HG03064 (cell line): ENCODE measurements around the gene RCAN3.

Experiments used
- ATAC-seq: cut with Tn5 transposase; IDR thresholded peaks from one replicate; pipeline ENCODE4 v1.9.1; 2021; ENCODE audit warnings: low read depth; ENCODE audit not compliant: unreplicated experiment

RCAN3 gene

DNA sequence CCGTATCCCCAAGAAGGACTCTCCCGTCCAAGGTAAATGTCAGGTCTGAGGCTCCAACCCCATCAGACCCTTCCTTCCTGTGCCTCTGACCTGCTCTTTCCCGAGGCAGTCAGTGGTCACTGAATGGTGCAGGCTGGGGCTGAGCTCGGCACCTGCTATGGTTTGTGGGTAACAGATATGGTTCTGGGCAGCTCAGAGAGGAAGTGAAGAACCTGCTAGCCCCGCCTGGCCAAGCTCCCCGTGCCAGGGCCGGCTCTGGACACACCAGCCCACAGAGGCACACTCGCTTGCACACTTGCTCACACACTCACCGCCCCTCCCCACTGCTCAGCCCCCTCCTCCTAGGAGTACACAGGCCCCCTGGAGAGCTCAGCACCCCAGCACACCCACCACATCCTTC lies 69.7 kb downstream of the RCAN3 start:
- no peak for ATAC-seq

DNA sequence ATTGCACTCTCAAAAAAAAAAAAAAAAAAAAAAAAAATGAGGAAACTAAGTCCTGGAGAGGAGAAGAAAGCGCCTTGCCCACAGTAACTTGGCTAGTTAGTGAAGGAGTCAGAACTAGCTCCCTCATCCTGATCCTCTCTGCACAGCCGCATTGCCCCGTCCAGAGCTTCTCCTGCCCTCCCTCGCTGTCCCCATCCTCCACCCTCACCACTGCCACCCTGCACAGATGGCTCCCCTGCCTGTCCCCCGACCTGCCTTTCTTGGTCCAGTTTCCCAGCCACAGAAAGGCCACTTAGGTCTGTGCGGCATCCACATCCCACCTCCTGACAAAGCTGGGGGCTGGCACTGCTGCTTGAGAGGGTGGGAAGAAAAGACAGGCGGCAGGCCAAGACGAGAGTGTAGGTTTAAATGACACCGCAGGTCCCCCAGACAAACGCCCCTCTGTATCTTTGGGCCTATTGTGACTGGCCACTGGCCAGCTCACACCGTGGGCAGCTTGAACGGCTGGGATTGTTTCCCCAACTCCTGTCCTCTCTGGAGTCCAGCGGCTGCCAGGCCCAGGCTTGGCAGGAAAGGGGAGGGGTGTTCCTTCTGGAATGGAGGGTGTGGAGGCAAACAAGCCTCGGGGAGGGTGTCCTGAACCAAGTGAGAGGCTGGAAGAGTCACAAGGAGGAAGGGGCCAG lies 73.4 kb downstream of the RCAN3 start:
- no peak for ATAC-seq

DNA sequence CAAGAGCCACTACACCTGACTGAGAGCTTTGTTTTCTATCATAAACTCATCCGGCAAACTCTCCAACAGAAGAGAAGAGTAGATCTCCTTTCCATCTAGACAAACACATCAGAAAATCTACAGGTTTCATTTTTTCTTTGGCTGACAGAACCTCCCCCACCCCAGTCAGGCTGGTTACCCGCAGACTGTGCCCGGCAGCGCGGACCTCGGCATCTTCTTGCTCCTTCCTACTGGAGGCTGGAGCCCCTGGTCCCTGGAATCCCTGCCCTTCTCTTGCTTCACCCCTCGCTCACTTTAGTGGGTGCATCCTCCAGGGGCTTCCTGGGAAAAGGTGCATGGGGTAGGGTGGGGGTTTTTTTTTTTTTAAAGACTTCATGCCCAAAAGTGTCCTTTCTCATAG lies 76.2 kb downstream of the RCAN3 start:
- ATAC-seq = no peak

DNA sequence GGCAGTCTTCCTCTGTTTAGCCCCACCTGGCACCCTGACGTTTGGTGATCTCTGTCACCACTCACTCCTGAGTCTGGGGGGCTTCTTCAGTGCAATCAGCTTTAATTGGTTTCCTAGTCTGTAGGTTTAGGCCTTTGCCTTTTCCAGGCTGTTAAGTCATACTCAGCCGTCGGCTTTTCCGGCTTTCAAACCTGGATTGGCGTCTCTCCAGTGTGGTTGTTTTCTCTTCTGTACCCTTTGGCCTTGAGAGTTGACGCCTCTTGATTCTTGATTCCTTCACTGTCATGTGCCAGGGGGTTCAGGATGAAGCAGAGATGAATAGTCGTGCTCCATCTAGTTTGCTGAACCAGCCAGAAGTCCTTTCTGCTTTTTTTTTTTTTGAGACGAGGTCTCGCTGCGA lies 78.1 kb downstream of the RCAN3 start:
- ATAC-seq = no peak

DNA sequence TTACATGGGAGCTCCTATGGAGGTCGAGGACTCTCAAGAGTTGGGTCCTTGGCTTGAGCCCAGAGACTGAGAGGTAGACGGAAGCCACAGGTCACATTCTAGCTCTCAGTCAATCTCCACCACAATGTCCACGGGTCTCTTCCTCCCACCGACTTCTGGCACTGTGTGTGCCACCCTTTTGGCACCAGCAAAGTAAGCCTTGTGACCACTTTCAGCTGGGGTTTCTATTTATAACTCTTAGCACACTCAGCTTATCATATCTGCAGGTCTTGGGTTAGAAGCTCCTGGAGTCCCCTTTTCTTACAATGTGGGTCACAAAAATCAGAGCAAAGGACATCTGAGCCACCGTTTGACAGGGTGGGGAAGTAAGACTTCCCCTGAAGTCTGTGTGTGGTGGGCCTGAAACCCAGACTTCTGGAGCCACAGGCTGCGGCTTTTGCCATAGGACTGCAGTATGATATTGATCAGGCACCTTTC lies 81.6 kb downstream of the RCAN3 start:
- ATAC-seq = no peak

DNA sequence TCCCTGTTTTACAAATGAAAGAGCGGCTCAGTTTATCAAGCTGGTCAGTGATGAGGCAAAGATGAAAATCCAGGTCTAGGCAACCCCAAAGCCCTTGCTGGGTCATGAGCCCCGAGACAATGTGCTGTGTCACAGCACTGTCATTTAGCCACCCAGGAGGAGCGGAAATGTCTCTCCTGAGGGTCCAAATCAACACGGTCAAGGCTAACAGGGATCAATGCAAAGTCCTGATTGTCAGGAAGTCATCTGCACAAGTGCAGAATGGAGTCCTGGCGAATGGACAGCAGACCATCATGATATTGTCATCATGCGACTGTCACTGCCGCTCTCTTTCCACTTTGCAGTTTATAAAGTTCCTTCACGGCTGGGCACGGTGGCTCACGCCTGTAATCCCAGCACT lies 83.5 kb downstream of the RCAN3 start:
- no peak for ATAC-seq

DNA sequence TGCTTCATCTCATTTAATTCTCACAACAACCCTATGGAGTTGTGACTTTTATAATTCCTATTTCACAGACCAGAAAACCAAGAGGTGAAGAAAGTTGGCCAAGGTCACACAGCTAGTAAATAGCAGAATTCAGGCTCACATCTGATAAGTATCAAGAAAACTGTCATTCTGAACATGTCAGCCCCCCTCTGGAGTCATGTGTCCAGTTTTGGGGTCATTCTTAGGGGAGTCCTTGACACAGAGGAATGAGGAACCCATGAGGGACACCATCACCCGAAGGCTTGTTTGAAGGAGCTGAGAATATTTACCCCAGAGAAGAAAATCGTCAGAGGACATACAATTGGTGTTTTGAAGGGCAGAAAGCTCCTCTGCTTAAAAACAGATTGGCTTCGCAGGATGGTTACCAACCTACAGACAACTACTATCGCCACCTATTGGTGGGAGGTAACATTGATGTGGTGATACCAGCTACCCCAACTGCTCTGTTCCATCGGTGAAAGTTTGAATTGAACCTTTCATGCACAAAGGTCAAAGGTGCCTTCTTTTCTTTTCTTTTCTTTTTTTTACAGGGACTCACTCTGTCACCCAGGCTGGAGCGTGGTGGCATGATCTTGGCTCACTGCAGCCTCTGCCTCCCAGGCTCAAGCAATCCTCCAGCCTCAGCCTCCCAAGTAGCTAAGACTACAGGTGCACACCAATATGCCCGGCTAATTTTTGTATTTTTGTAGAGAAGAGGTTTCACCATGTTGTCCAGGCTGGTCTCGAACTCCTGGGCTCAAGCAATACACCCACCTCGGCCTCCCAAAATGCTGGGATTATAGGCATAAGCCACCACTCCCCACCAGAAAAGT lies 84.6 kb downstream of the RCAN3 start:
- ATAC-seq = no peak

DNA sequence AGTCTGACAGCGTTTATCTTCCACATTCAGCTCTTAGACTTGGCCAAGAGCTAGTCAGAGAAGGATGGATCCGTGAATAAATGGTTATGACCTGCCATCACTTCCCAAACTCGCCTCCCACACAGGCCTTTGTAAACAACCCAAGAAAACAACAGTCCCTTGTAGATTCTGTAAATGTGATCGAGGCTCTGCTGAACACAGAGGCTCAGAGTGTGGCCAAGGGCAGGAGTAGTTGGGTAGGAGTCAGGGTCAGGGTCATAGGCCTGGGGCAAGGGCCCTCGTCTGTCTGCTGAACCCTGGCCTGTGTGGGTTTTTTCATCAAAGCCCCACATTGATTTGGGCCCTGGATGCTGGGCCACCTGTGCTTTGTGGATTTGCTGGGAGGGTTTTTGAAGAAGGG lies 85.9 kb downstream of the RCAN3 start:
- ATAC-seq = no peak

DNA sequence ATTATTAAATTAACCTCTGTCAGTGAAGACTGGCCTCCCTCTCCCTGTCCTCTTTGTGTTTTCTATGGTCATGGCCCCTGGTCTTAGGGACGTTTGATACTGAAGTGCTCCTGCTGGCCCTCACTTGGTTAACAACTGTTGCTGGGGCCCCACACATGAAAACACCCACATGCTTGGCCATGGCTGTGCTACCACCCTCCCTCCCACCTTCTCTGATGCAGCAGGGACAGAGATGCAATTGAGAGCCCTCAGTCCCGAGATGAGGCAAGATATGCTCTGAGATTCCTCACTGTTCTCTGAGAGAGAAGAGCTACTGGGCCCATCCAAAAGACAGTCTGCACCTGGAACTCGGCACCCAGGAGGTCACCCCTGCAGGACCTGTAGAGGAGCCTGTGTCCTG lies 86.6 kb downstream of the RCAN3 start:
- no peak for ATAC-seq
